GM23248 (cell line): ENCODE data around the gene EPN2.

Experiments
- EZH2 ChIP-seq: fragments of 200-600 bp; sonication (generic); IDR thresholded peaks from 2 replicates; pipeline ENCODE4 v1.6.1; 2018; ENCODE audit warnings: antibody characterized with exemption, mild to moderate bottlenecking; ENCODE audit not compliant: insufficient read depth, poor library complexity, severe bottlenecking
- EZH2phosphoT487 ChIP-seq: fragments of 200-600 bp; sonication (generic); IDR thresholded peaks from 2 replicates; pipeline ENCODE4 v1.6.1; 2018; ENCODE audit warnings: antibody characterized with exemption, moderate library complexity, mild to moderate bottlenecking, low read depth; ENCODE audit not compliant: insufficient read depth

GRCh38 chr17:19301274-19301951 lies 64.2 kb downstream of the EPN2 start:
- TF ChIP-seq EZH2 (no peak), EZH2phosphoT487 (no peak)
